Melanocyte of skin (primary cell): ENCODE measurements around the gene CA9. TPM values are rescaled to one million over a fixed set of nuclear protein-coding genes. Genes with fewer than 3 reads are reported as not detected.

Experiments used
- small RNA-seq, 2 donors: library from RNA; depleted of rRNA; stranded (forward); fragments of <200 nt; gene quantifications; one replicate each; pipeline ENCODE3, GENCODE V24; 2012
- total RNA-seq, 2 donors: library from RNA; depleted of rRNA; stranded (reverse); fragments of >200 nt; gene quantifications; 2 replicates each; pipeline ENCODE4 v1.2.3, GENCODE V29; 2012

Gene CA9
- total RNA-seq, result not detected

DNA sequence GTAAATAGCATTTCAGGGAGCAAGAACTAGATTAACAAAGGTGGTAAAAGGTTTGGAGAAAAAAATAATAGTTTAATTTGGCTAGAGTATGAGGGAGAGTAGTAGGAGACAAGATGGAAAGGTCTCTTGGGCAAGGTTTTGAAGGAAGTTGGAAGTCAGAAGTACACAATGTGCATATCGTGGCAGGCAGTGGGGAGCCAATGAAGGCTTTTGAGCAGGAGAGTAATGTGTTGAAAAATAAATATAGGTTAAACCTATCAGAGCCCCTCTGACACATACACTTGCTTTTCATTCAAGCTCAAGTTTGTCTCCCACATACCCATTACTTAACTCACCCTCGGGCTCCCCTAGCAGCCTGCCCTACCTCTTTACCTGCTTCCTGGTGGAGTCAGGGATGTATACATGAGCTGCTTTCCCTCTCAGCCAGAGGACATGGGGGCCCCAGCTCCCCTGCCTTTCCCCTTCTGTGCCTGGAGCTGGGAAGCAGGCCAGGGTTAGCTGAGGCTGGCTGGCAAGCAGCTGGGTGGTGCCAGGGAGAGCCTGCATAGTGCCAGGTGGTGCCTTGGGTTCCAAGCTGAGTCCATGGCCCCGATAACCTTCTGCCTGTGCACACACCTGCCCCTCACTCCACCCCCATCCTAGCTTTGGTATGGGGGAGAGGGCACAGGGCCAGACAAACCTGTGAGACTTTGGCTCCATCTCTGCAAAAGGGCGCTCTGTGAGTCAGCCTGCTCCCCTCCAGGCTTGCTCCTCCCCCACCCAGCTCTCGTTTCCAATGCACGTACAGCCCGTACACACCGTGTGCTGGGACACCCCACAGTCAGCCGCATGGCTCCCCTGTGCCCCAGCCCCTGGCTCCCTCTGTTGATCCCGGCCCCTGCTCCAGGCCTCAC, at the start of gene CA9:
CA9 (plus strand) TSS at position 797 of the 893 bp plus-strand sequence; CDS start at position 829, 32 bp downstream.

GRCh38 chr9:35650341-35651158, 23.2 kb upstream of the CA9 start, which contains the start of gene SIT1:
SIT1 (minus strand) TSS chr9:35650931; CDS start chr9:35650853, 78 bp downstream.

DNA sequence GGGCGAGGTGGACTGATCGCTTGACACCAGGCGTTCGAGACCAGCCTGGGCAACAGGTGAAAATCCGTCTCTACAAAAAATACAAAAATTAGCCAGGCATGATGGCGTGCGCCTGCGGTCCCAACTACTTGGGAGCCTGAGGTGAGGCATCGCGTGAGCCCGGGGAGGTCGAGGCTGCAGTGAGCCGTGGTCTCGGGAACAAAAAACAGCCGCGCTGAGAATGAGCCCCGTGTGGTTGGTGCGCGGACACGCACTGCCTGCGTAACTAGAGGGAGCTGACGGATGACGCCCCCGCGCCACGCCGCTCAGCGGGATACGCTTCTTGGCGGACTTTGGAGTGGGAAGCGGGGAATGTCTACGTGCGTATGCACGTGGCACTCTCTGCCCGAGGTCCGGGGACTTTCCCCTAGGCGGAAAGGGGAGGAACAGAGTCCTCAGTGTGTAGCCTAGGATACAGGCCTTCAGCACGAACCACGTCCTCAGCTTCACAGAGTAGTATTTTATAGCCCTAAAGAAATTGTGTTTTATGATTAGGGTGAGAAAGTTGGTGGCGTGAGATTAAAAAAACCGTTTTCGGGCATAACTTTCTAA, 16.1 kb upstream of the CA9 start, which contains the start of gene RMRP:
RMRP (minus strand) TSS at position 474 of the 591 bp plus-strand sequence.

GRCh38 chr9:35658137-35658967, 15.4 kb upstream of the CA9 start, which contains the start of gene CCDC107:
CCDC107 (plus strand) TSS chr9:35658292; CDS start chr9:35658380, 88 bp downstream.

DNA sequence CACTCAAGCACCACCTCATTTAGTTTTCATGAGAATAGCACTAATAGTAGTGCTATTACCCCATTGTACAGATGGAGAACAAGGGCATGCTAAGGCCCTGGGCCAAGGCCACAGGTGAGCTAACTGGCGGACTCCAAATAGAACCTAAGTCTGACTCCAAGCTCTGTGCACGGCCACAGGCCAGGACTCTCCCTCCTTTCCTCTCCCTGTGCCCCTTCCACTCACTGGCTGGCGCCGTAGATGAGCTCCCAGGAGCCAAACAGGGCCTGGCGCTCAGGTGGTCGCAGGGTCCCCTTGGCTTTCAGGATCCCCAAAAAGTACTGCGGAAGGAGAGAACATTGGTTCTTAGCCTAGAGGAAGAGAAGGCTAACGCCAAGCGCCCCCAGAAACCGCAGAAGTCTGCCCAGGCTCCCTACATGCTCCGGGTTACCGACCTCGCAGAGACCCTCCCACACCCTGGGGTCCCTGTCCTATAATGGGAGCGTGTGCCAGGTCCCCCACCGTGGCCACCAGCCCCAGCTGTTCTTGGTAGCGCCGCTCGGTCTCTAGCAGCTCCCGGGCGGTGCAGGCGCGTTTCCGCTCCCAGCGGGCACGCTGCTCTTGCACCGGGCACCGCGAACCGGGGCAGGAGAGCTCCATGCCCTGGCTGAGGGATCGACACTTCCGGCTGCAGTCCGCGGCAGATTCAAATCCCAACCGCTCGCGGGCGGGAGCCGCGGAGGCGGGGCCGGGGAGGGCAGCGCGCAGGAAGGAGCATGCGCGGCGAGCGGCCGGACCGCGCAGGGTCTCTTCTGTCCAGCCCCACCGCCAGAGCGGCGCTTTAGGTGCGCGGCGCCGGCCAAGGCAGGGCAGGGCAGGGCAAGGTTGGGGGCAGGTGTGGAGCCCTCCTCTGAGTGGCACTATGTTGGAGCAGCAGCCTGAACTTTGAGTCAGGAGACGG, 8.9 kb upstream of the CA9 start, which contains the start of gene ARHGEF39:
ARHGEF39 (minus strand) TSS at position 665 of the 940 bp plus-strand sequence; CDS start at position 639, 26 bp downstream.

GRCh38 chr9:35689542-35690293, 16.0 kb downstream of the CA9 start, which contains the start of gene TPM2:
TPM2 (minus strand) TSS chr9:35689925; CDS start chr9:35689817, 108 bp downstream.

Small RNA genes within 50 kb of the gene (small RNA-seq; reads per million reads assigned to genes)
- gene RMRP (0 reads per million in 2 donors), gene RN7SL22P (0 reads per million in 2 donors)

Other genes with a start within 250 kb of the CA9 start
- 10 to 100 TPM; 12.4 to 13.0 TPM for gene RUSC2, start 183.8 kb upstream of the CA9 start, total RNA-seq
- gene TESK1, start 68.7 kb upstream of the CA9 start, total RNA-seq, result 10 to 100 TPM in 1 of 2 donors, 1 to 10 TPM in 1; 9.3 to 10.3 TPM
- 1 to 10 TPM in 1 of 2 donors, under 1 TPM in 1; 0.33 to 1.0 TPM for gene CD72, start 55.5 kb upstream of the CA9 start, total RNA-seq
- not detected for gene SIT1, start 23.0 kb upstream of the CA9 start, total RNA-seq
- gene RMRP, start 15.9 kb upstream of the CA9 start, total RNA-seq, result over 10,000 TPM; 172,345 to 336,493 TPM
- gene CCDC107, start 15.6 kb upstream of the CA9 start, total RNA-seq, result 10 to 100 TPM in 1 of 2 donors, 1 to 10 TPM in 1; 9.3 to 11.4 TPM
- gene ARHGEF39, start 8.7 kb upstream of the CA9 start, total RNA-seq, result 1 to 10 TPM; 1.7 to 7.0 TPM
- 10 to 100 TPM in 1 of 2 donors, 1 to 10 TPM in 1; 4.5 to 34.0 TPM for gene TPM2, start 16.0 kb downstream of the CA9 start, total RNA-seq
- gene TLN1, start 58.3 kb downstream of the CA9 start, total RNA-seq, result 100 to 1,000 TPM; 135 to 143 TPM
- gene CREB3, start 58.7 kb downstream of the CA9 start, total RNA-seq, result 10 to 100 TPM; 46.5 to 48.6 TPM
- gene GBA2, start 75.3 kb downstream of the CA9 start, total RNA-seq, result 10 to 100 TPM; 37.3 to 41.3 TPM
- 10 to 100 TPM; 13.0 to 16.2 TPM for gene RGP1, start 75.4 kb downstream of the CA9 start, total RNA-seq
- gene MSMP, start 80.3 kb downstream of the CA9 start, total RNA-seq, result not detected
- 10 to 100 TPM; 10.7 to 17.3 TPM for gene NPR2, start 117.7 kb downstream of the CA9 start, total RNA-seq
- 1 to 10 TPM in 1 of 2 donors, under 1 TPM in 1; 0.67 to 1.0 TPM for gene SPAG8, start 138.3 kb downstream of the CA9 start, total RNA-seq
- gene HINT2, start 141.1 kb downstream of the CA9 start, total RNA-seq, result 10 to 100 TPM; 31.6 to 41.6 TPM
- not detected for gene FAM221B, start 154.8 kb downstream of the CA9 start, total RNA-seq
- gene TMEM8B, start 155.3 kb downstream of the CA9 start, total RNA-seq, result 1 to 10 TPM in 1 of 2 donors, under 1 TPM in 1; 0.33 to 1.7 TPM
- gene OR13J1, start 196.5 kb downstream of the CA9 start, total RNA-seq, result not detected
- under 1 TPM in 1 of 2 donors, not detected in 1; 0.33 TPM for gene HRCT1, start 232.3 kb downstream of the CA9 start, total RNA-seq
- under 1 TPM in 1 of 2 donors, not detected in 1; 0.34 TPM for gene SPAAR, start 235.6 kb downstream of the CA9 start, total RNA-seq